ENCODE data around the gene SPEF2. TPM values are rescaled to one million over a fixed set of nuclear protein-coding genes. Genes with fewer than 3 reads are reported as not detected.
A peak's percentile ranks its signal among the peaks of the same experiment; 100 is the strongest.

SPEF2 gene
- total RNA-seq, 1 donor from 2014 or later: 4.6 TPM

- Mint-ChIP-seq H3K27ac (peak overlapping the region; percentile 61), H3K4me3 (no peak overlapping the region), H3K36me3 (ENCODE audit: low read depth) (peaks cover 10% of the 10 kb centered on the region), H3K9me3 (peaks cover 6% of the 10 kb centered on the region), H3K27me3 (ENCODE audit: insufficient read depth) (no peaks in the 10 kb centered on the region), H3K4me1 (ENCODE audit: low read depth) (peaks cover 78% of the 10 kb centered on the region)
- DNase-seq (ENCODE audit: low spot score): no peak
- intact Hi-C loops (cut with micrococcal nuclease): loop anchor here (1.0 kb wide), 1 partner anchor 11 kb away; no protein-coding TSS in a partner anchor
These were observed 203.8 kb downstream of the SPEF2 start for GRCh38 chr5:35821513-35821912.

DNA sequence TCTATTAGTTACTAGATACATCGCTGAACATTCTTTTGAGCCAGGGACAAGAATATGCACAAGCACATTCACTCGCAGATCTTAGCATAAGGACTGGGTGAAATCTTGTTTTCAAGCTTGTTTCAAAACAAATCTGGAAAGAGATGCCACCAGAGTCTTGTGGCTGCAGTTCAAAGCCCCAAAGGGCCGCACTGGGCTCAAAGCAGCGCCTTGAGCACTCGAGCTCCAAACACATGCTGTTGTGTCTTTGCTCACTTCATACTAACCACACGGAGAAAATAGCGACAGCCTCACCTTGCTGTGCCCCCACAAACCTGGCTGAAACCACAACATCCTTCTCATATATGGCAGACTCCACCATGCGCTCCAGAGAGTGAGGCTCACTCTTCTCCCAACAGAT is 204.8 kb downstream of the SPEF2 start:
- Mint-ChIP-seq H3K4me1 (ENCODE audit: low read depth) (peaks cover 88% of the 10 kb centered on the region), H3K9me3 (peaks cover 6% of the 10 kb centered on the region), H3K4me3 (peak overlapping the region; percentile 43), H3K36me3 (ENCODE audit: low read depth) (peaks cover 10% of the 10 kb centered on the region), H3K27me3 (ENCODE audit: insufficient read depth) (no peaks in the 10 kb centered on the region), H3K27ac (peak overlapping the region; percentile 74)
- DNase-seq (ENCODE audit: low spot score): no peak
- intact Hi-C loops (cut with micrococcal nuclease): no loop called here

DNA sequence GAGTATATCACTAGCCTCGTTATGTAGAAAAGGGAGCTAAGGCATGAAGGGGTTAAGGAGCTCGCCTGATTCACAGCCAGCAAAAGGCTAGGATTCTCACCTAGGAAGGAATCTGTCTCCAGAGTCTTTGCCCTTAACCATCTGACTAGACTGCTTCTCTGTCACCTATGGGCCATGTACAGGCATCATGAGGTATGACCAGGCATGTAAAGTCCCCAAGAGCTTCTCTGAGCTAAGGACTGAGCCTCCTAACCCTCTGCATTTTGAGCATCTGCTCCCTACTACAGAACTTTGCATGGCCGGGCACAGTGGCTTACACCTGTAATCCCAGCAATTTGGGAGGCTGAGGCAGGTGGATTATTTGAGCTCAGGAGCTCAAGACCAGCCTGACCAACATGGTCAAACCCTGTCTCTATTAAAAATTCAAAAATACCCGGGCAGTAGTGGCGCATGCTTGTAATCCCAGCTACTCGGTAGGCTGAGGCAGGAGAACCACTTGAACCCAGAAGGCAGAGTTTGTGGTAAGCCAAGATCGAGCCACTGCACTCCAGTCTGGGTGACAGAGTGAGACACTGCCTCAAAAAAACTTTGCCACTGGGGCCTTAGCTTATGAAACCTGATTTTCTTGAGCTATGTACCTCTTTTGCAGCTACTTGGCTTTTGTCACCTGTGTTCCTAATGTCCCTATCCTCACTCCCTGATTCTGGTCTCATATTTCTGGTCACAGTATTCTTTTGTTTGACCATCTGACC is 205.9 kb downstream of the SPEF2 start:
- peaks cover 6% of the 10 kb centered on the region for H3K9me3 Mint-ChIP-seq

GRCh38 chr5:35826056-35826455 is 208.4 kb downstream of the SPEF2 start:
- peaks cover 90% of the 10 kb centered on the region for H3K4me1 Mint-ChIP-seq (ENCODE audit: low read depth)
- H3K36me3 Mint-ChIP-seq (ENCODE audit: low read depth): peaks cover 5% of the 10 kb centered on the region
- H3K27ac Mint-ChIP-seq: peak overlapping the region; percentile 93
- intact Hi-C loops (cut with micrococcal nuclease): no loop called here
- peaks cover 2% of the 10 kb centered on the region for H3K9me3 Mint-ChIP-seq
- no peaks in the 10 kb centered on the region for H3K27me3 Mint-ChIP-seq (ENCODE audit: insufficient read depth)
- DNase-seq (ENCODE audit: low spot score): no peak
- H3K4me3 Mint-ChIP-seq: peak overlapping the region; percentile 55

More for the DNA sequence above, 205.9 kb downstream of the SPEF2 start:
- peak overlapping the region; percentile 81 for H3K27ac Mint-ChIP-seq
- peak overlapping the region; percentile 53 for H3K4me3 Mint-ChIP-seq
- peaks cover 98% of the 10 kb centered on the region for H3K4me1 Mint-ChIP-seq (ENCODE audit: low read depth)
- DNase-seq (ENCODE audit: low spot score): no peak
- no peaks in the 10 kb centered on the region for H3K27me3 Mint-ChIP-seq (ENCODE audit: insufficient read depth)
- peaks cover 10% of the 10 kb centered on the region for H3K36me3 Mint-ChIP-seq (ENCODE audit: low read depth)
- intact Hi-C loops (cut with micrococcal nuclease): no loop called here

GRCh38 chr5:35826554-35826953 is 208.9 kb downstream of the SPEF2 start:
- H3K9me3 Mint-ChIP-seq: no peaks in the 10 kb centered on the region
- no peak for DNase-seq (ENCODE audit: low spot score)
- H3K4me1 Mint-ChIP-seq (ENCODE audit: low read depth): peaks cover 91% of the 10 kb centered on the region
- H3K4me3 Mint-ChIP-seq: peak overlapping the region; percentile 55
- H3K27me3 Mint-ChIP-seq (ENCODE audit: insufficient read depth): no peaks in the 10 kb centered on the region
- intact Hi-C loops (cut with micrococcal nuclease): no loop called here
- peaks cover 5% of the 10 kb centered on the region for H3K36me3 Mint-ChIP-seq (ENCODE audit: low read depth)
- H3K27ac Mint-ChIP-seq: peak overlapping the region; percentile 93

DNA sequence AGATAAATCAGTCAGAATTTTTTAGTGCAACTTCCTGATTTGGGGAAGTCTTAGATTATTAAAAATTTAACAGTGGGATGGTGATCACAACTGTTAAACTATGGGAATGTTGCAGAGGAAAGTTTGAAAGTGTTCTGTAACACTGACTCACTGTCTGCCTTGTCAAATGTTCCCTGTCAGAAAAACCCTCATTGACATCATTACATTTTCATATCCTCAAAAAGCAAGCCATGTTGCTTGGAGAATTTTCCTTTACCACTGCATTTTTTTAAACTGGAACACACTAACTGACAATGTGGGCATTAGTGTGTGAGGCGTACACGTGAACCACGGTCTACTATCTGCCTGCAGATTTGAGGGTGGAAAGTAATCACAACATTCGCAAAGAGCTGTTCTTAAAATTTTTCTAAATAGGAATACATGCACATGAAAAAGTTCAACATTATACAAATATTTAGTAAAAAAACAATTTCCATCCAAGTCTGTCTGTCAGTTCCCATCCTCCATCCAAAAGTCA is 210.5 kb downstream of the SPEF2 start:
- peaks cover 8% of the 10 kb centered on the region for H3K36me3 Mint-ChIP-seq (ENCODE audit: low read depth)
- H3K27me3 Mint-ChIP-seq (ENCODE audit: insufficient read depth): no peaks in the 10 kb centered on the region
- H3K4me1 Mint-ChIP-seq (ENCODE audit: low read depth): peaks cover 89% of the 10 kb centered on the region
- H3K9me3 Mint-ChIP-seq: no peaks in the 10 kb centered on the region
- DNase-seq (ENCODE audit: low spot score): no peak
- intact Hi-C loops (cut with micrococcal nuclease): loop anchor here (1.0 kb wide), 1 partner anchor 8 kb away; no protein-coding TSS in a partner anchor
- H3K4me3 Mint-ChIP-seq: peak overlapping the region; percentile 15
- H3K27ac Mint-ChIP-seq: peak overlapping the region; percentile 87

DNA sequence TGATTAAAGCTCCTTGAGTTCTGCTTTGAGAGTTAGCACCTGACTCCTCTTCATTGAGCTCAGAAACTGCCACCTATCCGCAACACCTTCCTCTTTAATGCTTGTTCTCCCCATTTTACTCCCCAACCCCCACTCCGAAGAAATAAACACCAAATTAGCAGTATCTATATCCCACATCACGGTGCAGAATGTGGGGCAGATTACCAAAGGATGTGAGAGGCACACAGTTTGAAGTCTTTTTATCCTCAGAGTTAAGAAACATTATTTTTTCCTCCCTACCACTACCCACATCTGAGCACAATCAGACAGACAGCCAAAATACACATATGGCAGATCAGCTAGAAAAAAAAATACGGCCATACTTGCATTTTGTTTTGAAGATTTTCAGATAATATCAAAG is 212.9 kb downstream of the SPEF2 start:
- Mint-ChIP-seq H3K27ac (peak overlapping the region; percentile 82), H3K9me3 (no peaks in the 10 kb centered on the region), H3K4me1 (ENCODE audit: low read depth) (peaks cover 86% of the 10 kb centered on the region), H3K36me3 (ENCODE audit: low read depth) (peaks cover 5% of the 10 kb centered on the region), H3K27me3 (ENCODE audit: insufficient read depth) (no peaks in the 10 kb centered on the region), H3K4me3 (peak overlapping the region; percentile 43)
- intact Hi-C loops (cut with micrococcal nuclease): loop anchor here (5.0 kb wide), 2 partner anchors 158 to 213 kb away; partner anchors contain the start of gene SPEF2
- DNase-seq (ENCODE audit: low spot score): no peak

GRCh38 chr5:35832762-35833161 is 215.1 kb downstream of the SPEF2 start:
- peaks cover 86% of the 10 kb centered on the region for H3K4me1 Mint-ChIP-seq (ENCODE audit: low read depth)
- no peak for DNase-seq (ENCODE audit: low spot score)
- peak overlapping the region; percentile 93 for H3K27ac Mint-ChIP-seq
- peaks cover 5% of the 10 kb centered on the region for H3K36me3 Mint-ChIP-seq (ENCODE audit: low read depth)
- H3K9me3 Mint-ChIP-seq: no peaks in the 10 kb centered on the region
- intact Hi-C loops (cut with micrococcal nuclease): loop anchor here (1.0 to 5.0 kb wide), 7 partner anchors 11 to 215 kb away; partner anchors contain the start of genes IL7R and SPEF2
- H3K4me3 Mint-ChIP-seq: peak overlapping the region; percentile 48
- no peaks in the 10 kb centered on the region for H3K27me3 Mint-ChIP-seq (ENCODE audit: insufficient read depth)

DNA sequence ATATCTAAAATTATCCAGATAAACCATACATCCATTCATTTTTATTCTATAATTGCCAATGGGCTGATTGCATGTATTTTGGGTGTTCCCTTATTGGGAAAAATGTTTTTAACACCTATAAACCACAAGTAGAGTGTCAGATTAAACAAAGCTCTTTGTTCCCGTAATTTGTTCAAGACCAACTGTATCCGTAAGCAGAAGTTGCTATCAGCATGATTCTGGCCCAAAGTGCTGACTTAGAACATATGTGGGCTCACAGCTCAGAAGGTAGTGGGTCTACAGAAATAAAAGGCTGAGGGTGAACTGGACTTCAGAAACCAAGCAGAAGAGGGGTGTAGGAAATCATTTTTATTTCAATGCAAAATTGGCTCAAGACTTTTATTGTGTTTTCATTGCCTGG is 215.6 kb downstream of the SPEF2 start:
- no peak for DNase-seq (ENCODE audit: low spot score)
- H3K4me1 Mint-ChIP-seq (ENCODE audit: low read depth): peaks cover 86% of the 10 kb centered on the region
- no peaks in the 10 kb centered on the region for H3K27me3 Mint-ChIP-seq (ENCODE audit: insufficient read depth)
- H3K4me3 Mint-ChIP-seq: peak overlapping the region; percentile 35
- H3K9me3 Mint-ChIP-seq: no peaks in the 10 kb centered on the region
- intact Hi-C loops (cut with micrococcal nuclease): loop anchor here (2.0 to 5.0 kb wide), 4 partner anchors 24 to 216 kb away; partner anchors contain the start of genes IL7R and SPEF2
- peaks cover 5% of the 10 kb centered on the region for H3K36me3 Mint-ChIP-seq (ENCODE audit: low read depth)
- peak overlapping the region; percentile 93 for H3K27ac Mint-ChIP-seq

DNA sequence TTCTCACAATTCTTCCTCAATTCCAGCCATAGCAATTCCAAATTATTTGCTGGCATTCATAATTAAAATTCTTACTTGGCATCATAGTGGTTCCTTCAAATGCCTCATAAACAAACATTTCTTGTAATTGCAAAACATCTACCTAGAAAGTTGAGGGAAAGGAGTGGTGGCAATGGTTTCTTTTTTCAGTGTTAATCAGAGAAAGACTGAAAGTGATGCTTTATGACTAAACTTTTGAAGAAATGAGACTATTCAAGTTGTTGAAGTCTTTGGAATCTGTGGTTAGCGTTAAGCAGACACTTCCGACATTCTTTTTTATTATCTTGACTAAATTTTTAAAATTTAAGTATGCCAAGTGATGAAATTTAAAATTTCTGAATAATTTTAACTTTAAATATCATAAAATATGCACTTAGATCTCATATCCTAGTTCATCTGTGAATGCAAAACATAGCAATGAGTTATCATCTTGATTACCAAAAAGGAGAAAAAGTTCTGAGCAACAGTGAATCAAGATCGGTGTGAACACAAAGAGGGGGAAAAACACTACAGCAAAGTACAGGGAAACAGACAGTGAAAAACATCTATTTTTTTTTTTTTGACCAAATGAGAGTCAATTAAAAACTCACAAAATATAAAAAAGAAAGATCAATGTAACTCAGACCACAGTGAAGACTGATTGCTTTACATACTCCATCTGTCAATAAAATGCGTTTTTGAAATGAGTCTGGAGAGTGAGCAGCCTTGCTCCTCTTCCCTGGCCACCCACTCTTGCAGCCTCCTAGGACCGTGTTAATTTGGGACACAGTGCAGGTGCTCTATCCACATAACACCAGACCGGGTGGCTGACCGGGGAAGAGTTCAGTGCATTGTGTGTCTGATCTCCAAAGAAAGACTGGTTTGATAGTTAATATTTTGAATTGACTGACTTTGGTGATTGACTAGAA is 218.4 kb downstream of the SPEF2 start:
- DNase-seq (ENCODE audit: low spot score): no peak
- intact Hi-C loops (cut with micrococcal nuclease): loop anchor here (1.0 to 5.0 kb wide), 10 partner anchors 8 to 99 kb away; no protein-coding TSS in a partner anchor
- no peaks in the 10 kb centered on the region for H3K9me3 Mint-ChIP-seq
- H3K4me3 Mint-ChIP-seq: peak overlapping the region; percentile 67
- H3K36me3 Mint-ChIP-seq (ENCODE audit: low read depth): peaks cover 6% of the 10 kb centered on the region
- peaks cover 82% of the 10 kb centered on the region for H3K4me1 Mint-ChIP-seq (ENCODE audit: low read depth)
- H3K27me3 Mint-ChIP-seq (ENCODE audit: insufficient read depth): no peaks in the 10 kb centered on the region
- H3K27ac Mint-ChIP-seq: peak overlapping the region; percentile 96

GRCh38 chr5:35838370-35839042 is 220.8 kb downstream of the SPEF2 start:
- Mint-ChIP-seq H3K36me3 (ENCODE audit: low read depth) (peaks cover 8% of the 10 kb centered on the region), H3K27ac (peak overlapping the region; percentile 65), H3K9me3 (peaks cover 7% of the 10 kb centered on the region), H3K27me3 (ENCODE audit: insufficient read depth) (no peaks in the 10 kb centered on the region), H3K4me3 (no peak overlapping the region), H3K4me1 (ENCODE audit: low read depth) (peaks cover 60% of the 10 kb centered on the region)
- DNase-seq (ENCODE audit: low spot score): no peak
- intact Hi-C loops (cut with micrococcal nuclease): loop anchor here (5.0 kb wide), 1 partner anchor 101 kb away; no protein-coding TSS in a partner anchor

DNA sequence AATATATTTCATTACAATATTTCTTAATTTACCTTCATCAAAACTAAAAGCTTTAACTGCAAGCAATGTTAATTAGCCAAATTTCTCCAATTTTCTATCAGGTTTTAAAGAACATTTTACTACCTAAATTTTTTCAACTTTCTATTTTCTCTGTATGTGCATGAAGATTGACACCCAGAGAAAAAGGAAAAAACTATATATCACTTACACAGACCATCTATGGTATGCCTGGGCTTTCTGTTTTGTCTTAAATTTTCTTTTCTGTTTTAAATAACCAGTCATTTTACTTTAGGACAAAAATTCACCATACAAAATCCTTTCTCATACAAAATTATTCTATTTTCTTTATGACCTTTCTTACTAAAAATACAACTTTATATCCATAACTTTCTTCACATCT is 225.2 kb downstream of the SPEF2 start:
- Mint-ChIP-seq H3K9me3 (peaks cover 45% of the 10 kb centered on the region), H3K27me3 (ENCODE audit: insufficient read depth) (no peaks in the 10 kb centered on the region), H3K27ac (no peak overlapping the region), H3K4me3 (no peak overlapping the region), H3K4me1 (ENCODE audit: low read depth) (peaks cover 20% of the 10 kb centered on the region), H3K36me3 (ENCODE audit: low read depth) (peaks cover 33% of the 10 kb centered on the region)
- DNase-seq (ENCODE audit: low spot score): no peak
- intact Hi-C loops (cut with micrococcal nuclease): no loop called here

Measured in activated T-helper 1 cell treated with anti-CD3 and anti-CD28 coated beads, Interleukin-12 subunit alpha, Interleukin-12 subunit beta, Interleukin-2, Interleukin-4 antibody, amounts not matched to agents 30 ng/mL and 10 ng/mL and 1 ng/mL, durations not matched to agents 14 hours and 24 hours and 36 hours (primary cell).